Ecto neural progenitor cell (in vitro differentiated cells): ENCODE data around the gene SLC43A1.
A peak's percentile ranks its signal among the peaks of the same experiment; 100 is the strongest.

Experiments used
- DNase-seq: peaks from one replicate; pipeline ENCODE4 v3.0.0-alpha.2; 2018; ENCODE audit warnings: low spot score

Gene SLC43A1

DNA sequence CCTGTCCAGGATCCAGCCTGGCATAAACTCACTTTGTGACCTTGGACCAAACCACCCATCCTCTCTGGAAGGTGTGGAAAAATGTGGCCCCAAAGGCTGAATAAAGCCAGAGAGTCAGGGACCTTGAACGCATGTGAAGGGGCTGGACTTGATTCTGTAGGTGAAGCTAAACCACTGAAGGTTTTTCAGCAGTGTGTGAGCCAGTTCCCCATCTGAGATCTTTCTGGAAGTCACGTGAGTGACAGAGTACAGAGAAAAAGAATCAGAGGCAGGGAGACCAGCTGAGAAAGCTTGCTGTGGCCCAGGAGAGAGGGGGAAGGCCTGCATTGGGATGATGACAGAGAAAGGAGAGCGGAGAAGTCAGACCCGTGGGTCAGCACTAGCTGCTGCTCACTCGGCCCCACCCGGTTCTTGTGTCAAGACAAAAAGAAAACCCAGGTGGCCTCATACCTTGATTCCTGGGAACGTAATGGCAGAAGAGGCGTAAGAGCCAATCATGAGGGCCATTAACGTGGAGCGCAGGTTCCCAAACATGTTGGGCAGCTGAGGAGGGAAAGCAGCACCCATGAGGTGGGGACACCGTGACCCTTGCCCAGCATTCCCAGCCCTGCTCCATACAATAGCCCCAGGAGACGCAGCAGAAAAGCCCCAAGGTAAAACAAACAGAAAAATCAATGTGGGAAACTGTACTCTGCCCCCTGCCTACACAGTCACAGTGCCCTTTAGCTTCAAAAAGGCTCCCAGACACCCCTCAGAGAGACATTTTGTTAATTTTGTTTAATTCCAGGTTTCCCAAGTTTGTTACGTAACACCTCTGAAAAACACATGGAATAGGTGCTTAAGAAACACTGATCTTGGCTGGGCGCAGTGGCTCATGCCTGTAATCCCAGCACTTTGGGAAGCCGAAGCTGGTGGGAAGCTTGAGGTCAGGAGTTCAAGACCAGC lies 17.9 kb downstream of the SLC43A1 start:
- DNase-seq = no peak

DNA sequence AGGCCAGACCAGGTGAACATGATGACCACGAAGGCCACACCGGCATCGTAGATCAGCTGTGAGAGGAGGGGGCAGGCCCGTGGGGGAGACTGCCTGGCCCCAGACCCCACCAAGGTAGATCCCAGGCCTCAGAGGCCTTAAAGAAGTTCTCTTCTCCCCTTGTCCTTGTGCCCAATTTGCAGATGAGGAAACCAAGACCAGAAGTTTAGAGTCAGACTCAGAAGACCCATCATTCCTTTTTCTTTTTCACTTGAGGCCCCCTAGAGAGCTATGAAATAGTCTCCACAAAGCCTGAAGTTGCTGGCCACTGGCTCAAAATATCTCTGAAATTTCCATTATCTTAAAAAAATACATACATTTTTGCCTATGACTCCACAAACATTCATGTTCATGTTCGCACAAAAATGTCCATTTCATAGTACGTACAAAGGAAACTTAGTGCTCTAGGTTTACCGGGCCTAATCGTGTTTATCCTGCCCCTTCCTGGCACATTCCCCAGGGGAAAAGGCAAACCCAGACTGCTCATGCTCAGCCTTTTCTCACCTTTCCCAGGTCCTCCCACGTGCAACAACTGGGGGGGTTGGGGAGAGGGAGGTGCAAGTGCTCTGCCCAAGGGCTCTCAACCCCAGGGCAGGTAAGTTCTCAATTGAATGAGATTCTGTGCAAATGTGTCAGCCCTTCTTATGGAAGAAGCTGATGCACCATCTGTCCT lies 19.2 kb downstream of the SLC43A1 start:
- no peak for DNase-seq

DNA sequence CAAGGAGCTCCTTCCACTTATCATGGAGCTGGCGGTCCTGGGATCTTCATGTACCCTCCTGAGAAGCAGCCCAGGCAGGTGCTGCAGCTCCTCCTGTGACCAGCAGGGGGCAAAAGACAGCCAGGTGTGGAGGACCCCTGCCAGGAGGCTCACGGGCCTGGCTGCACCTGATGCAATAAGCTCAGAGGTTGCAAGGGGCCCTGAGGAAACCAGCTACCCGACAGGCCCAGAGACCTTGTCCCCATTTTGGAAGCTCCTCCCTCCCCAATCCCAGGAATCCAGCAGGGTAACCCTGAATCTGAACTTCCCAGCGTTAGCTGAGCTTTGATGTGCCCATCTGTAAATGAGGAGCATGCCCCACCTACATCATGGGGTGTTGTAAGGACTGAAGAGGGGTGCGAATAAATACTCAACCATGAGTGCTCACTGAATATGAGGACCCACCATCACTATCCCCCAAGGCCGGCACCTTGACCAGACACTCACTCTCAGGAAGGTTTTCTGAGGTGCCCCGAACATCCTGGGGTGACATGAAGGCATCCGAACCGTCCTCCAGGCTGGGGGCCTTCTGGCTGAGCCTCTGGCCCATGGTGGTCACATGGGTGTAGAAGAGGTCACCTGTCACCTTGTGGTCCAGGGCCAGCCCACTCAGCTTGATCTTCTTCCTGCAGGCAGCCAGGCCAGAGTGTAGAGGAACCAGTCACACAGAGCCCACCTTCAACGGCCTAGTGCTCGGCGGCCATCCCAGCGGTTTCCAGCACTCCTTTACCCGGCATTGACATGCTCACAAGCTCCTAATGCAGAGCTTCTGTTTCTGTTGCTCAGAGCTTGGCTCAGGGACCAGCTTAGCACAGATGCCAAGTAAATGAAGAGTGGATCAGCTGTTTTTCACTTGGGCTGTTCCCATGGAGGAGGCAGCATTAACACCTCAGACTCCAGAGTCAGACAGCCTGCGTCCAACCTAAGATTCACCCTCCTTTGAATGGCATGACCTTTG lies 21.7 kb downstream of the SLC43A1 start:
- peak; percentile 70 for DNase-seq

DNA sequence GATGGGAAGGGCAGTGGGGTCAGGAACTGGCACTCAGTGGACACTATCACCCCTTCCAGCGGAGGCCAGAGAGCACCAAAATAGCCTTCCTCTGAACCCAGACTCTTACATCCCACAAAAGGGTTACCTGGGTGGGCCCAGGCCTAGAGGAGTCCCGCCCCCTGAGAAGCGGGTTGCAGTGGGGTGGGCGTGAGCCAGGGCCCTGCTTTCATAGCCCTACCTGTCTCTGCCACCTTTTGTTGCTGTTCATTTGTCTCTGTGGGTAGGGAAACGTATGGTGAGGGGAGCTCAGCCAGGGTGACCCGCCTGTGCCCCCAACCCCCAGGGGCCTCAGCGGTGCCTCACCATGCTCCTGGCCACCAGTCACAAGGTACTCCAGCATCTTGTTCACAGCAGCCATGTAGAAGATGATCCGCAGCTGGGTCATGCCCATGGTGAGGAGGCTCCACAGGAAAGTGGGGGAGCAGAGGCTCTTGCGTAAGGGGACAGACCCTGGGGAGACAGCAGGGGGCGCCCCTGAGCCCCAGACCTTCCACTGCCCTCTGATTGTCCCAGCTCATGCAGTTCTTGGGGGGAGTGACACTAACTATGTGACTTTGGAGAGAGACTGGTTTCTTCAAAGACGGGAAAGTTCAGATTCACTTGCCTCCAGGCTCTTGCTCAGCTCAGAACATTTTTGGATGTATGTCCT lies 24.0 kb downstream of the SLC43A1 start:
- DNase-seq = peak; percentile 81

- DNase-seq = no peak
These were observed 24.9 kb downstream of the SLC43A1 start for GRCh38 chr11:57490456-57491248.

DNA sequence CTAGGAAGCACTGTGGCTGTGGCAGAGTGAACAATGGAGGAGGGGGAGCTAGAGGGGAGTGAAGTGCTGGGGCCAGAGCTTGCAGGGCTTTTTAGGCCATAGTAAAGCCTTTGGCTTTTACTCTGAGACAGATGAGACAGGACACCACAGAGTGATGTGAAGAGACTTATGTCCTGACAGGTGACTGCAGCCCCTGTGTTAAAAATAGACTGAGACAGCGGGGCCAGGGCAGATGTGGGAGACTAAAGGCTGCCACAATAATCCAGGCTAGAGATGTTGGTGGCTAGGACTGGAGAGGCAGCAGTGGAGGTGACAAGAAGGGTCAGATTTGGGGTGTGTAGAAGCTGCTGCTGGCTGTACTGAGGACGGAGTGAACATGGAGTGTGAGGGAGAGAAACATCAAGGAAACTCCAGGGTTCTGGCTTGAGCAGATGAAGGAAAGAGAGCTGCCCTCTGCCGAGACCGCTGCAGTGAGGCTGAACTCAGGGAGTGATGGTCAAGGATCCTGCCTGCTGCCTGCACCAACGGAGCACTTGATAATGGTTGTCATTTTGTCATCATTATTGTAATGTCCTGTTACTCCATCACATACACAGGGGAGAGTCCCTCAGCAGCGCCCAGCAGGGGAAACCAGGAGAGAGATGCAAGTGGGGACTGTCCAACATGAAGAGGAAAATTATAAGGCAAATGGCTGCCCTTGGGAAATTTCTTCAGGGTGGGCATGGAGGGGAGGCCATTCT lies 27.4 kb downstream of the SLC43A1 start:
- no peak for DNase-seq

DNA sequence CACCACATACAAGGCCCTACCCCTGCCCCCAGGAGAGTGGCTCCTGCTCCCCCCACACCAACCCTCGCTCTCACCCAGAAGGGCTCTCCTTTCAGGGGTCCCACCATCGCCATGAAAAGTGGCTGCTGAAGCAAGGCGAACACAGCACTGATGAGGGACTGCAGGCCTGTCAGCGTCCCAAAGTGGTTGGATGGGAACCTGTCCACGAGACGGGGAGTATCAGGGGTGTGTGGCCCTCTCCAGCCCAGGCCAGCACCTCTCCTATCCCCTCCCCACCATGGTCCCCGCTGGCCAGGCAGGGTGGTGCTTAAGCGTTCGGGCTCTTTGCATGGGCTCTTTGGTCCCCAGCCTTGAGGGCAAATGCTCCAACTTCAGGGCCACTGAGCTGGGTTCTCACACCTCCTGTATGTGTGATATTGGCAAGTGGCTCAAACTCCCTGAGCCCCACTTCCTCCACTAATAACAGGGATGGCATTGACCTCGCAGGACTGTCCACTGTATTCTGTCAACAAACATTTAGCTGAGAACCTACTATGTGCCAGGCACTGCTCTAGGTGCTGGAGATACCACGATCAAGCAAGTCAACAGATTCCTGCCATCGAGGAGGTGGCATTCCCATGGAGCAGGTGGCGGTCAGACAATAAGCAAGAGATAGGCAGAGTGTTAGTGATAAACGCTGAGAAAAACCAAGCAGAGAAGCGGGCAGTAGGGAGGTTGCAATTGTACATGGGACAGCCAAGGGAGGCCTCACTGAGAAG lies 28.3 kb downstream of the SLC43A1 start:
- no peak for DNase-seq

DNA sequence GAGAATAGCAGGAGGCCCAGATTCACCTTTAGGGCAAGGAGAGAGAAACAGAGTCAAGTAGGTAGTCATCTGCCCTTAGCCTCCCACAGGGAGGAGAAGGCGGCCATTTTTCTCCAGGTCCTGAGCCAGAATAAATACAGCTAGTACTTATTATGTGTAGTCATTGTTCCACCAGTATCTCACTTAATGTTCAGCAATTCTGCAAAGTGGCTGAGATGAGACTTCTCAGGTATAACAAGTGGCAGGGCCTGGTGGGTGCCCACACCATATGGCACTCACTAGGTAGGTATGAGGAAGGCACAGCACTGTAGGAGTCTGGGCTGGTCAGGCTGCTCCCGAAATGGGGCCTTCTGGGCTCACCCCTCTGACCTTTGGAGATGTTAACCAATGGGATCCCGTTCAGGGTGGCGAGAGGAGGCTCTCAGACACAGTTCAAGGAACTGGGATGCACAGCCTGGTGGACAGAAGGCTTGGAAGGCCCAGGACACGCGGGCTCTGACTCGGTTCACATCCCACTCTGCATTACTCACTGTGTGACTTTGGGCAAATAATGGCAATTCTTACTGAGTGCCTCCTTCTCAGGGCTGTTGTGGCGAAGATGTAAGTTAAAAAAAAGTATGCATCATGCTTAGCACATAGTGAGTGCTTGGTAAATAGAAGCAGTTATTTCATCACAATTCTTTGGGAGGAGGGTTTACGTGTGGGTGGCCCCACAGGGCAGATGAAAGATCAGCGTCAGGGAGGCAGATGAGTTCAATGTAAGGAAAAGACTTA lies 30.1 kb downstream of the SLC43A1 start:
- DNase-seq = no peak

GRCh38 chr11:57484141-57484710 lies 31.3 kb downstream of the SLC43A1 start:
- no peak for DNase-seq

GRCh38 chr11:57483562-57483918 lies 32.0 kb downstream of the SLC43A1 start:
- DNase-seq = no peak

GRCh38 chr11:57482782-57483561 lies 32.5 kb downstream of the SLC43A1 start:
- DNase-seq = peak; percentile 88

GRCh38 chr11:57481915-57482781 lies 33.4 kb downstream of the SLC43A1 start:
- DNase-seq = no peak

- no peak for DNase-seq
These were observed 34.2 kb downstream of the SLC43A1 start for GRCh38 chr11:57481315-57481714.

- peak; percentile 84 for DNase-seq
These were observed 34.9 kb downstream of the SLC43A1 start for GRCh38 chr11:57480409-57481137.

DNA sequence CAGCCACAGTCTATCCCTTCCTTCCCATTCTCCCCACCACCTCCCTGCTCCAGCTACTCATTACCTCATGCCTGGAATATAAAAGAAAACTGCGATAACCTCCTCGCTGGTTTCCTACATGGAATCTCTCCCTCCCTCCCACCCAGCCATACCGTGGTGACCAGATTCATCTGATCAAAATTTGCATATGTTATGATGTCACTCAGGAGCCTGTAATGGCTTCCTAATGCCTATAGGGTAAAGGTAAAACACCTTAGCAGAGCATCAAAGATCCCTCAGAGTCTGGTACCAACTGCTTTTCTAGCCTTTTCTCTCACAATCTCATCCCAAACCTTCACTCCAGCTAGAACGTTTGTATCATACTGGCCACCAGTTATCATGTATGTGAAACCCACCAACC lies 35.6 kb downstream of the SLC43A1 start:
- no peak for DNase-seq
